Panc1 (cell line): ENCODE measurements around the gene TTLL10. TPM values are rescaled to one million over a fixed set of nuclear protein-coding genes. Genes with fewer than 3 reads are reported as not detected.

Experiments
- ATAC-seq: fragments of 200-7000 bp; cut with Tn5 transposase; 2 replicates; pipeline ENCODE4 v1.9.1; 2020; ENCODE audit warnings: mild to moderate bottlenecking, moderate library complexity
- BruUV-seq: library from RNA; stranded (reverse); fragments of 400-500 nt; replicated peaks from 2 replicates; lab custom pipeline; 2021; lab: Mats Ljungman, UMichigan
- CTCF ChIA-PET: fragments of 300-600 bp; sonication (Branson Sonifier 250); formaldehyde crosslinking; loops from one replicate; lab custom pipeline; 2022; ENCODE audit warnings: antibody characterized with exemption; lab: Charles Lee
- POLR2A ChIA-PET: fragments of 300-600 bp; sonication (Branson Sonifier 250); formaldehyde crosslinking; loops from one replicate; lab custom pipeline; 2022; ENCODE audit warnings: antibody characterized with exemption; lab: Charles Lee
- DNase-seq: peaks from one replicate; pipeline ENCODE4 v3.0.0-alpha.2; 2010; ENCODE audit warnings: low read depth, low spot score
- H3K27ac ChIP-seq: 2 replicates; pipeline ENCODE4 v1.5.1; 2011; ENCODE audit warnings: mild to moderate bottlenecking, low read length, inconsistent platforms
- H3K27me3 ChIP-seq: fragments of 200-500 bp; sonication (Bioruptor generic); 2 replicates; pipeline ENCODE4 v1.6.0; 2014; ENCODE audit warnings: low read length, inconsistent platforms; ENCODE audit not compliant: control insufficient read depth, insufficient read depth
- H3K36me3 ChIP-seq: fragments of 200-500 bp; sonication (Bioruptor generic); 2 replicates; pipeline ENCODE4 v1.5.1; 2014; ENCODE audit warnings: inconsistent platforms, mild to moderate bottlenecking, low read length, moderate library complexity; ENCODE audit not compliant: control insufficient read depth, insufficient read depth
- H3K4me1 ChIP-seq: 2 replicates; pipeline ENCODE4 v1.5.1; 2011; ENCODE audit warnings: inconsistent platforms, mild to moderate bottlenecking, low read length, moderate library complexity; ENCODE audit not compliant: control insufficient read depth, insufficient read depth
- H3K4me3 ChIP-seq, 2 experiments: 2 replicates each; pipeline ENCODE4 v1.5.1; 2011 to 2012; ENCODE audit warnings: low read depth in 2 of 2, low read length in 2 of 2, mild to moderate bottlenecking in 2 of 2, inconsistent platforms in 1 of 2, moderate library complexity in 1 of 2
- H3K9me3 ChIP-seq: fragments of 200-500 bp; sonication (Bioruptor generic); 2 replicates; pipeline ENCODE4 v1.5.1; 2014; ENCODE audit warnings: low read depth, mild to moderate bottlenecking, inconsistent platforms, low read length, moderate library complexity; ENCODE audit not compliant: control insufficient read depth, insufficient read depth
- CTCF ChIP-seq: fragments of 450-650 bp; IDR thresholded peaks from 2 replicates; pipeline ENCODE4 v1.5.1; 2017; ENCODE audit warnings: mild to moderate bottlenecking
- POLR2AphosphoS5 ChIP-seq: IDR thresholded peaks from 2 replicates; pipeline ENCODE4 v1.6.1; 2012; ENCODE audit warnings: mild to moderate bottlenecking, low read depth, low read length, moderate library complexity
- REST ChIP-seq, 2 experiments: IDR thresholded peaks; 2 replicates each; pipeline ENCODE4 v1.6.1; 2011 to 2012; ENCODE audit warnings: low read depth in 2 of 2, control low read depth in 1 of 2, low read length in 1 of 2, mild to moderate bottlenecking in 1 of 2, moderate library complexity in 1 of 2; ENCODE audit not compliant: insufficient read depth in 1 of 2
- SIN3A ChIP-seq: IDR thresholded peaks from 2 replicates; pipeline ENCODE4 v1.6.1; 2012; ENCODE audit warnings: low read depth, mild to moderate bottlenecking, low read length, moderate library complexity, borderline replicate concordance; ENCODE audit not compliant: insufficient read depth
- TCF7L2 ChIP-seq: IDR thresholded peaks from 2 replicates; pipeline ENCODE4 v1.6.1; 2011; ENCODE audit warnings: mild to moderate bottlenecking, low read depth, low read length, inconsistent platforms
- in situ Hi-C: cut with HindIII; loops from 2 replicates; pipeline ENCODE4 v1.10.0; 2016; ENCODE audit warnings: low sequenced_read_pairs, low pct_unique_long_range_greater_than_20kb
- intact Hi-C: fragments of 100-400 bp; cut with micrococcal nuclease; formaldehyde crosslinking; loops from one replicate; pipeline ENCODE4 v1.10.0; 2022; ENCODE audit not compliant: unreplicated experiment
- total RNA-seq: library from RNA; stranded (reverse); gene quantifications from one replicate; pipeline ENCODE4 v1.2.1, GENCODE V29; 2021; ENCODE audit not compliant: unreplicated experiment

Gene TTLL10
- total RNA-seq, 1 experiment from 2014 or later = not detected

DNA sequence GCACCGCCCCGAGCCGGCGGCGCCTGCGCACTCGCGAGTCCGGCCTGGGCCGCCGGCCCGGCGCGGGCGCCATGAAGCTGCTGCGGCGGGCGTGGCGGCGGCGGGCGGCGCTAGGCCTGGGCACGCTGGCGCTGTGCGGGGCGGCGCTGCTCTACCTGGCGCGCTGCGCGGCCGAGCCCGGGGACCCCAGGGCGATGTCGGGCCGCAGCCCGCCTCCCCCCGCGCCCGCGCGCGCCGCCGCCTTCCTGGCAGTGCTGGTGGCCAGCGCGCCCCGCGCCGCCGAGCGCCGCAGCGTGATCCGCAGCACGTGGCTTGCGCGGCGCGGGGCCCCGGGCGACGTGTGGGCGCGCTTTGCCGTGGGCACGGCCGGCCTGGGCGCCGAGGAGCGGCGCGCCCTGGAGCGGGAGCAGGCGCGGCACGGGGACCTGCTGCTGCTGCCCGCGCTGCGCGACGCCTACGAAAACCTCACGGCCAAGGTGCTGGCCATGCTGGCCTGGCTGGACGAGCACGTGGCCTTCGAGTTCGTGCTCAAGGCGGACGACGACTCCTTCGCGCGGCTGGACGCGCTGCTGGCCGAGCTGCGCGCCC, 58.6 kb downstream of the TTLL10 start, which contains the start of gene B3GALT6:
TSS of gene B3GALT6 (plus strand) at position 30 of the 588 bp plus-strand sequence. CDS start at position 72, 42 bp downstream.
- BruUV-seq = no TSS peak
- in situ Hi-C loops = no loop called here
- Histone ChIP-seq H3K4me3 (peak within 1 kb of the TSS; percentile 89 to 98), H3K4me1 (peaks cover 37% of the 10 kb centered on the region), H3K27ac (peak within 1 kb of the TSS; percentile 98), H3K36me3 (peaks cover 8% of the 10 kb centered on the region; the same call in 1 of the 2 replicates), H3K9me3 (no peaks in the 10 kb centered on the region), H3K27me3 (no peaks in the 10 kb centered on the region)
- intact Hi-C loops = loop anchor here (5.0 kb wide), 1 partner anchor 110 kb away; no protein-coding TSS in a partner anchor
- DNase-seq (no peak), ATAC-seq (peak; percentile 28)
- CTCF ChIA-PET = no interaction called here
- TF ChIP-seq POLR2AphosphoS5 (no peak), TCF7L2 (no peak), SIN3A (no peak), REST (IDR thresholded peaks at IDR 0.05; ENCODE audit: insufficient read depth in 1 of 2, low read depth in 2 of 2, low read length in 1 of 2) (no peak), CTCF (no peak)
- POLR2A ChIA-PET = interaction anchor here (0.6 kb wide), 1 partner anchor 108 kb away, joined by 3 read pairs; no protein-coding TSS in a partner anchor

DNA sequence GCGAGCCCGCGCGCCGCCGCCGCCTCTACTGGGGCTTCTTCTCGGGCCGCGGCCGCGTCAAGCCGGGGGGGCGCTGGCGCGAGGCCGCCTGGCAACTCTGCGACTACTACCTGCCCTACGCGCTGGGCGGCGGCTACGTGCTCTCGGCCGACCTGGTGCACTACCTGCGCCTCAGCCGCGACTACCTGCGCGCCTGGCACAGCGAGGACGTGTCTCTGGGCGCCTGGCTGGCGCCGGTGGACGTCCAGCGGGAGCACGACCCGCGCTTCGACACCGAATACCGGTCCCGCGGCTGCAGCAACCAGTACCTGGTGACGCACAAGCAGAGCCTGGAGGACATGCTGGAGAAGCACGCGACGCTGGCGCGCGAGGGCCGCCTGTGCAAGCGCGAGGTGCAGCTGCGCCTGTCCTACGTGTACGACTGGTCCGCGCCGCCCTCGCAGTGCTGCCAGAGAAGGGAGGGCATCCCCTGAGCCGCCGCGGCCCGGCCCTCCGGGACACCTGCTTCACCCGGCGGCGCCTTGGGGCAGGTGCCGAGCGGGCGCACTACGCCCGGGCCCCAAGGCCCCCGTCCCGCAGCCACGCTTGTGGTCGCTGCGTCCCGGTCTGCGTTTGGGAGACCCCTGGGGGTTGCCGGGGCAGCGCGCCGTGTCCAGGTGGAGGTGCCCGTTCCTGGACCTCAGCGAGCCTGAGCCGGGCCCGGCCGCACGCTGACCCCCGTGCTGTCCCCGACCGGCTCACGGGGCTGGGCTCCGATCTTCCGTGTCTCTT, 59.3 kb downstream of the TTLL10 start:
- Histone ChIP-seq H3K27ac (peak overlapping the region; percentile 65), H3K27me3 (no peaks in the 10 kb centered on the region), H3K36me3 (peaks cover 8% of the 10 kb centered on the region; the same call in 1 of the 2 replicates), H3K9me3 (no peaks in the 10 kb centered on the region), H3K4me1 (peaks cover 44% of the 10 kb centered on the region), H3K4me3 (no peak overlapping the region)
- intact Hi-C loops = loop anchor here (5.0 kb wide), 1 partner anchor 111 kb away; no protein-coding TSS in a partner anchor
- TF ChIP-seq CTCF (no peak), REST (IDR thresholded peaks at IDR 0.05; ENCODE audit: insufficient read depth in 1 of 2, low read depth in 2 of 2, low read length in 1 of 2) (no peak), POLR2AphosphoS5 (no peak), SIN3A (no peak), TCF7L2 (no peak)
- BruUV-seq = no TSS peak
- ChIA-PET CTCF (no interaction called here), POLR2A (no interaction called here)
- DNase-seq (no peak), ATAC-seq (no peak)
- in situ Hi-C loops = no loop called here
